GM12872 (cell line): ENCODE data around the gene KIF26B.

Source experiments
- CTCF ChIP-seq: IDR thresholded peaks from 3 replicates; pipeline ENCODE4 v1.5.1; 2011; ENCODE audit warnings: low read depth, mild to moderate bottlenecking, low read length, moderate library complexity; ENCODE audit not compliant: insufficient read depth

KIF26B gene

GRCh38 chr1:245707941-245708340, 553.2 kb downstream of the KIF26B start:
- TF ChIP-seq CTCF: no peak

GRCh38 chr1:245710961-245711903, 556.4 kb downstream of the KIF26B start:
- no peak for TF ChIP-seq CTCF

GRCh38 chr1:245715291-245715701, 560.5 kb downstream of the KIF26B start:
- no peak for TF ChIP-seq CTCF

- TF ChIP-seq CTCF: no peak
Measured at GRCh38 chr1:245715970-245716369, 561.2 kb downstream of the KIF26B start.

- TF ChIP-seq CTCF: no peak
Measured at GRCh38 chr1:245716561-245716960, 561.8 kb downstream of the KIF26B start.

- TF ChIP-seq CTCF: no peak
Measured at GRCh38 chr1:245717611-245718010, 562.8 kb downstream of the KIF26B start.

- TF ChIP-seq CTCF: no peak
Measured at GRCh38 chr1:245718123-245718522, 563.3 kb downstream of the KIF26B start.
